Transverse colon (tissue), 4 donors: ENCODE data around the gene TRIM7. TPM values are rescaled to one million over a fixed set of nuclear protein-coding genes. Genes with fewer than 3 reads are reported as not detected.

Experiments used
- DNase-seq: peaks from one replicate; pipeline ENCODE4 v3.0.0-alpha.2; 2019
- H3K27ac ChIP-seq, 4 donors: fragments of 200-600 bp; sonication (generic); 2 replicates each; pipeline ENCODE4 v1.5.1; 2016 to 2018; ENCODE audit warnings: inconsistent platforms in 4 of 4
- H3K27me3 ChIP-seq: fragments of 200-600 bp; sonication (generic); 2 replicates; pipeline ENCODE4 v1.5.1; 2017; ENCODE audit warnings: inconsistent platforms
- H3K36me3 ChIP-seq, 4 donors: fragments of 200-600 bp; sonication (generic); 2 replicates each; pipeline ENCODE4 v1.5.1; 2017 to 2019; ENCODE audit warnings: inconsistent platforms in 4 of 4
- H3K4me1 ChIP-seq, 4 donors: fragments of 200-600 bp; sonication (generic); 2 replicates each; pipeline ENCODE4 v1.5.1; 2017 to 2020; ENCODE audit warnings: inconsistent platforms in 4 of 4
- H3K4me3 ChIP-seq, 4 donors: fragments of 200-600 bp; sonication (generic); 1 replicate in 1 of 4; 2 replicates in 3 of 4; pipeline versions ENCODE4 v1.5.1 to v1.6.1; 2017 to 2019; ENCODE audit warnings: inconsistent platforms in 4 of 4
- H3K9me3 ChIP-seq, 2 donors: fragments of 200-600 bp; sonication (generic); 2 replicates each; pipeline ENCODE4 v1.5.1; 2017 to 2019; ENCODE audit warnings: inconsistent platforms in 2 of 2
- CTCF ChIP-seq, 5 experiments: fragments of 200-600 bp in 3 of 5; fragments of 450-650 bp in 2 of 5; sonication (generic) in 3 of 5; IDR thresholded peaks; 1 replicate in 2 of 5; 2 replicates in 3 of 5; pipeline ENCODE4 v1.5.1; 2016 to 2017; ENCODE audit warnings: antibody characterized with exemption in 5 of 5, inconsistent platforms in 3 of 5, mild to moderate bottlenecking in 2 of 5, moderate library complexity in 1 of 5
- EP300 ChIP-seq: sonication (generic); formaldehyde crosslinking; IDR thresholded peaks from one replicate; pipeline ENCODE4 v1.6.1; 2017; ENCODE audit warnings: antibody characterized with exemption, low read depth
- POLR2A ChIP-seq: fragments of 450-650 bp; IDR thresholded peaks from one replicate; pipeline ENCODE4 v1.6.1; 2016; ENCODE audit warnings: antibody characterized with exemption, mild to moderate bottlenecking, moderate library complexity
- POLR2AphosphoS5 ChIP-seq, 3 donors: sonication (generic); formaldehyde crosslinking; IDR thresholded peaks; one replicate each; pipeline ENCODE4 v1.6.1; 2016; ENCODE audit warnings: antibody characterized with exemption in 3 of 3
- WGBS, 2 donors: methylation state at CpG; one replicate each; pipeline ENCODE4 v1.1.5; 2018; ENCODE audit warnings: low coverage in 1 of 2; 5-methylcytosine and 5-hydroxymethylcytosine counted together
- in situ Hi-C, 4 donors: fragments of 200-750 bp; cut with MboI; loops; one replicate each; pipeline versions ENCODE4 v1.15.0 to v1.15.1; 2017; ENCODE audit warnings: low sequenced_read_pairs in 3 of 4, low pct_ligation_motif_present in 1 of 4, low pct_unique_long_range_greater_than_20kb in 1 of 4
- intact Hi-C: fragments of 100-400 bp; cut with DNase I; formaldehyde crosslinking; loops from one replicate; pipeline ENCODE4 v1.15.1; 2023; ENCODE audit warnings: low total_unique reads
- total RNA-seq, 4 donors: library from RNA; depleted of rRNA; stranded (reverse); fragments of >200 nt; gene quantifications; one replicate each; pipeline ENCODE4 v1.1.0, GENCODE V29; 2016

Gene TRIM7
- total RNA-seq, 4 donors from 2014 or later: 2.5 to 16.7 (median 7.5) TPM; not detected in 1

DNA sequence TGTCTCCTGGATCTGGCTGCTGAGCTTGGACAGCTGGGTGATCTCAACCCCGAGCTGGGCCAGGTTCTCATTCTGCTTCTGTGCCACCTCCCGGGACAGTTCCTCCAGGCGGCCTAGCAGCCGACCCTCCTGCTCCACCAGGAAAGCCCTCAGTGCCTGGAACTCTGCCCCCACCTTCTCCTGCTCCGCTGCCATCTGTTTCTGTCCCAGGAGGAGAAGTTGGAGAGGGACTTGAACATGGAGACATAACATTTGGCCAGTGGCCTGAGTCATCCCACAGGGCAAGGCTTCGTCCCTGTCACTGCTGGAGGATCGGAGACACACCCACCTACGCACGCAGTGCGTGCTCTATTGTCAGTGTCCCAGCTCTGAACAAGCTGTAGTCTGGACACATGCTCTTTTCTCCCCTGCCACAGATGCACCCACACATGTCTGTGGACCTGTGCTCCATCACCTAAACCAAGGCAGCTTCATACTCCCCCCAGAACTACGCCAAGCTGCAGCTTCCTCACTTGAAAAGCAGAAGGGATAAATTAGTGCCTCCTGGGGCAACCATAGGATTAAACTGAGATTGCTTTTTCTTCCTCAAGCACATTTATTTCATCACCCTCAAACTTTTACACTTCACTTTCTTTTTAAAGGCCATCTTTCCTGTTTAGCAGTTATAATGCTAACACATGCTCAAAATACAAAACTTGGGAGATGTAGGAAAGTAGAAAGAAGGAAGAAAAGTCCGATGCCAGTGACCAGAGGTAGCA is 4.9 kb downstream of the TRIM7 start:
- peaks cover 11% of the 10 kb centered on the region for H3K27me3 ChIP-seq

DNA sequence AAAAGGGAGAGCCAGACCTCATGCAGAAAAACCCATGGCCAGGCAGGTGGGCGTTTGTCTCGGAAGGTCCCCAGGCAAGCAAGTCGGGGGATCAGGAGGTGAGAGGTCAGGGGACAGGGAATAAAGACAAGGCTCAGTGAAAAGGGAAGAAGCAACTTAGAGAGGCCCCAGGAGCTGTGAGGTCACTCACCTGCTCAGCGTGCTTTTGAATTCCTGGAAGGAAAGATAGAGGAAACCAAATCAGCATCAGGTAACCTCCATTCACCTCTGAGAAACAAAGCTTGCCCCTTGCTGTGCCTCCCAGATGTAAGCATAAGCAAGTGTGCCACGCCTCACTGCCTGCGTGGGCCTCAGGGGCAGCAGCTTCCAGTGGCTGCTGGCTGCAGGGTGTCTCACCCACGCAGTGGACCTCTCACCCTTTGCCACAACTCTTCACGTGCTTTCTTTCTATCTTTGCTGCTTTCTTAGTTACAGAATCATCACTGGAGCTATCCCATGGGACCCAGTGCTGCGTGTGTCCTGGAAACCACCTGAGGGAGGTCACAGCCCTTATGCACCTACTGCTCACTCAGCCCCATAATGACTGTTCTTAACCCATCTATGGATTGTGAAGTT is 6.0 kb downstream of the TRIM7 start:
- Histone ChIP-seq H3K4me1 (peaks cover 0 to 19% (median 5%) of the 10 kb centered on the region in 4 donors), H3K27me3 (peaks cover 7% of the 10 kb centered on the region), H3K36me3 (no peaks in the 10 kb centered on the region), H3K9me3 (no peaks in the 10 kb centered on the region), H3K27ac (no peak overlapping the region), H3K4me3 (no peak overlapping the region)
- DNase-seq: no peak
- in situ Hi-C loops (no loop called here), intact Hi-C loops (no loop called here)
- WGBS, 2 donors: 66 to 79% methylated on average over 9 of the region's 9 CpGs
- TF ChIP-seq POLR2AphosphoS5 (IDR thresholded peaks at IDR 0.05): no peak
- TF ChIP-seq POLR2A: no peak
- TF ChIP-seq CTCF (IDR thresholded peaks at IDR 0.05): no peak
- TF ChIP-seq EP300: no peak

More for the DNA sequence above, 4.9 kb downstream of the TRIM7 start:
- no peak for DNase-seq
- H3K27ac ChIP-seq: no peak overlapping the region
- 67 to 82% methylated on average over 3 to 12 of the region's 12 CpGs for WGBS, 2 donors
- H3K9me3 ChIP-seq: no peaks in the 10 kb centered on the region
- no peaks in the 10 kb centered on the region for H3K36me3 ChIP-seq
- in situ Hi-C loops (no loop called here), intact Hi-C loops (no loop called here)
- H3K4me1 ChIP-seq: peaks cover 0 to 28% (median 15%) of the 10 kb centered on the region in 4 donors
- TF ChIP-seq POLR2AphosphoS5 (IDR thresholded peaks at IDR 0.05): no peak
- TF ChIP-seq POLR2A: no peak
- no peak for TF ChIP-seq CTCF (IDR thresholded peaks at IDR 0.05)
- no peak for TF ChIP-seq EP300
- no peak overlapping the region for H3K4me3 ChIP-seq

DNA sequence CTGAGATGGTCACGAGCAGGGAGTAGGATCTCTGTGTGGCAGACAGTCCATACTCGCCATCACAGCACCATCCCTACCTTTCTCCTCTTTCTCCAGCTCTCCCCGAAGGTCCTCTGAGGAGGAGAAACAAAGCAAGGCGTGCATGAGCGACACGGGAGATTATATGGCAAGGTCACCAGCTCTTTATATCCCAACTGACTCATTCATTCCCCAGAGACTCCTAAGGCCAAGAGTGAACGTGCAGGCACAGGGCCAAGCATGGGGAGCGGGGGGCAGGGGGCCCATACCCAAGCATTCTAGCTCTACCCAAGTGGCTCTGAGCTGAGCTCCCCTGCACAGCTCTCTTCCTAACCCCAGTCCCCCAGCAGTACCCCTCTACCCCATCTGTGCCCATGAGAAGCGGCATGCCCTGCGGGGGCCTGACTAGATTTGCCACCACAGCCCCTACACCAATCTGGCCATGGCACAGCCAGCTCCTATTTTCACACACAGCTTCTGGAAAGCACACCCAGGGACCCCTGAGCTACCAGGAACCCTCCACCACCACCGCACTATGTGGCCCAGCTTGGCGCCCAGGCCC is 6.8 kb downstream of the TRIM7 start:
- in situ Hi-C loops (no loop called here), intact Hi-C loops (no loop called here)
- no peak overlapping the region for H3K4me3 ChIP-seq
- peaks cover 0 to 11% (median 0%) of the 10 kb centered on the region in 4 donors for H3K4me1 ChIP-seq
- H3K9me3 ChIP-seq: no peaks in the 10 kb centered on the region
- no peaks in the 10 kb centered on the region for H3K27me3 ChIP-seq
- no peaks in the 10 kb centered on the region for H3K36me3 ChIP-seq
- no peak overlapping the region for H3K27ac ChIP-seq
- DNase-seq: no peak
- 80 to 83% methylated on average over 2 to 12 of the region's 12 CpGs for WGBS, 2 donors
- TF ChIP-seq POLR2AphosphoS5 (IDR thresholded peaks at IDR 0.05) (no peak), CTCF (IDR thresholded peaks at IDR 0.05) (no peak), EP300 (no peak), POLR2A (no peak)

GRCh38 chr5:181197326-181197951 is 7.6 kb downstream of the TRIM7 start:
- 71 to 84% methylated on average over 4 to 8 of the region's 8 CpGs for WGBS, 2 donors
- TF ChIP-seq POLR2AphosphoS5 (IDR thresholded peaks at IDR 0.05) (no peak), CTCF (IDR thresholded peaks at IDR 0.05) (no peak), POLR2A (no peak), EP300 (no peak)
- H3K27me3 ChIP-seq: no peaks in the 10 kb centered on the region
- H3K27ac ChIP-seq: no peak overlapping the region
- intact Hi-C loops (no loop called here), in situ Hi-C loops (no loop called here)
- no peak for DNase-seq
- H3K36me3 ChIP-seq: no peaks in the 10 kb centered on the region
- H3K4me1 ChIP-seq: peaks cover 0 to 9% (median 4%) of the 10 kb centered on the region in 4 donors
- no peak overlapping the region for H3K4me3 ChIP-seq
- H3K9me3 ChIP-seq: no peaks in the 10 kb centered on the region
